H1 (cell line): Measurements from ENCODE around the gene MBD3L4. TPM values are rescaled to one million over a fixed set of nuclear protein-coding genes. Genes with fewer than 3 reads are reported as not detected.

ENCODE experiments used
- BACH1 ChIP-seq: IDR thresholded peaks from 2 replicates; pipeline ENCODE4 v1.6.1; 2012; ENCODE audit warnings: low read length, improper control_type of control experiment
- E2F6 ChIP-seq: IDR thresholded peaks from 2 replicates; pipeline ENCODE4 v1.6.1; 2012; ENCODE audit warnings: inconsistent platforms
- polyA plus RNA-seq, 7 experiments: library from polyadenylated mRNA; depleted of rRNA in 3 of 7; stranded (reverse) in 5 of 7; unstranded in 2 of 7; fragments of >200 nt in 5 of 7; fragments of 200-250 nt in 2 of 7; gene quantifications; 1 replicate in 5 of 7; 2 replicates in 1 of 7; 4 replicates in 1 of 7; pipeline versions ENCODE4 v1.2.1 to v1.2.3, GENCODE V29; 2011 to 2013; ENCODE audit warnings: missing spikeins in 2 of 7, mixed read lengths in 2 of 7
- total RNA-seq: library from RNA; stranded (reverse); fragmentation: NEBNext Ultra II Directional; extraction: Animal tissue kit (Norgen Biotek cat#: 25700); gene quantifications from 2 replicates; pipeline ENCODE4 v1.2.1, GENCODE V29; 2021

MBD3L4 gene
- total and polyA plus RNA-seq, 2 of the 8 experiments (the other 6 are each of a cell fraction or from before 2014, with no cell fraction given): not detected

DNA sequence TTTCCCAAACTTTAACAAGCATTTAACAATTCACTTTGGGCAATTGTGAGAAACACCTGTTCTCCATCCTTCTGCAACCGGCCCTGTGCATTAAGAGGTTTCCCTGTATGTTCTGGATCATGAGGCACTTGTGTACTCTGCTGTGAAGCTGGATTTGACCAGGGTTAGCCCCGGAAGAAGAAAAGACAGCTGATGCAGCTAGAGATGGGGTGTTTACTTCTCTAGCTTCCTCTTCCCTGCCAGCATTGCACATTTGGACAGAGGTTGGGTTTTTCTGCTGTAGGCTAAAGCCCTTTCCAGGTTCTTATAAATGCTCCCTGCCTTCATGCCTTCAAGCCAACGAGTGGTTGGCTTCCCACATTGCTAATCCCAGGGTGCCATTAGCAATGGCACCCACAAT, 39.6 kb downstream of the MBD3L4 start (continued):
- no peak for TF ChIP-seq E2F6
- no peak for TF ChIP-seq BACH1
